GM19463 (cell line): Measurements from ENCODE around the gene DENND6A.
"Not testable (repeated sequence)": the region's sequence is repeated elsewhere in the genome, so short reads cannot be mapped to it uniquely, and the experiment has no call there.

ENCODE experiments used
- ATAC-seq: cut with Tn5 transposase; IDR thresholded peaks from one replicate; pipeline ENCODE4 v1.9.1; 2021; ENCODE audit warnings: mild to moderate bottlenecking, moderate library complexity; ENCODE audit not compliant: unreplicated experiment

Gene DENND6A

DNA sequence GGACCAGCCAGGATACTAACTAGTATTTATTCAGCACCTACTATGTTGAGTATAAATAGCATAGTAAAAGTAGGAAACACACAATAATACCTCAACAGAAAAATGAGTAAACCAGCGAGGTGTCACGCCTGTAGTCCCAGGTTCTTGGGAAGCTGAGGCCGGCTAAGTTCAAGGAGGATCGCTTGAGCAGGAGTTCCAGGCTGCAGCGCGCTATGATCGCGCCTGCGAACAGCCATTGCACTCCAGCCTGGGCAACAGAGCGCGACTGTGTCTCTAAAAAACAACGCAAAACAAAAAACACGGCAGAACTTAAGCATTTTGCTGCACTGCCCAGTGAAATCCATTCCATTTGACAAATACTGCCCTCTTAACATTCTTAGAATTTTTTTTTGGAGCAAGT lies 1.3 kb upstream of the DENND6A start:
- no peak for ATAC-seq

DNA sequence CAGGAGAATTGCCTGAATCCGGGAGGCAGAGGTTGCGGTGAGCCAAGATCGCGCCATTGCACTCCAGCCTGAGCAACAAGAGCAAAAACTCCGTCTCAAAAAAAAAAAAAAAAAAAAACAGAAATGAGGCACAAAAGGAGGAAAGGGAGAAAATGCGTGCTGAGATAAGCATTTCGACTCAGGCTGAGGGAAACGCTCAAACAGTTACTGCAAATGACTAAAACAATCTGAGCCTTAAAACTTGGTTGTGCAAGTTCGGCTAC lies 813 bp downstream of the DENND6A start:
- ATAC-seq = not testable (repeated sequence)

DNA sequence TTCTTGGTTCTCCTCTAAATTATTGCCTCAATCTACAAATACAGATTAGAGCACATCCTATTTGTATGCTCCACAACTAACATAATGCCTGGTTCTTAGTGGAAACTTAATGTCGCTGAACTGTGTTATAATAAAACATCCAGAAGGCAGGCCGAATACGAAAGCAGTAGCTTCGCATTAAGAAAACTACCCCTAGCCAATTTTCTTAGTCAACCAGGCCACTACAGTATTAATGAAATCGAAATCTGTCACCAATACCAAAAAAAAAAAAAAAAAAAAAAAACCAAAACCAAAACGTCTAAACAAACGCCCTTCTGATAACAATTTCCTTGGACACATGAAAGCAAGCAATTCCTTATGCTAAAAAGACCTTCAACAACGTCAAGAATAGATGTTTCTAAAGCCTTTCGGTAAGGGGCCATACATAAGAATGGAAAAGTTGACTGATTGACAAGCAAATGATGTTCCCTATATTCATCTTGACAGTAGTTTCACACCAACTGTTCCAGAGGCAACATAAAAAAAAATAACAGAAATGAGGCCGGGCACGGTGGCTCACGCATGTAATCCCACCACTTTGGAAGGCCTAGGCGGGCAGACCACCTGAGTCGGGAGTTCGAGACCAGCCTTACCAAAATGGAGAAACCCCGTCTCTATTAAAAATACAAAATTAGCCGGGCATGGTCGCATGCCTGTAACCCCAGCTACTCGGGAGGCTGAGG lies 1.3 kb downstream of the DENND6A start:
- no peak for ATAC-seq

DNA sequence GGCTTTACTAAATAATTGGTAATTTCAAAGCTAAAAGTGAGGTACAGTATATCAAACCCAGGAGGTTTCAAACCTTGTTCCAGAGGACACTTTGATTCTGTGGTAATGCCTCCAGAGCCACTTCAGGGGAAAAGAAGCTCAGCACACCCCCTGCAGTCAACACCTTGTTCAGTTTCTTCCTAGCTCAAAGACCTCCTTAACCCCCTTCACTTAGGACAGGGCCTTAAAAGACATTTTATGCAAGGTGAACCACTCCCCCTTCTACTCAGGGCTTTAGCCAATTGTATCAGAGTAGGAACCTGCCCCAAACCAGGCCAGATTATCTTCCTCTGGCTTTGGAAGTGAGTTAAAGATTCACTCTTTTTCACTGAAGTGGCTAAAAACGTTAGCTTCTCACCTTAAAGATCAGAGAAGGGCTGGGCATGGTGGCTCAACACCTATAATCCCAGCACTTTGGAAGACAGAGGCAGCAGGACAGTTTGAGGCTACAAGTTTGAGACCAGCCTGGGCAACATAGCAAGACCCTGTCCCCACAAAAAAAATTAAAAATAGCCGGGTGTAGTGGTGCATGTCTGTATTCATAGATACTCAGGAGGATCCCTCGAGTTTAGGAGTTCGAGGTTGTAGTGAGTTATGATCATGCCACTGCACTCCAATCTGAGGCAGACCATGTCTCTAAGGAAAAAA lies 3.4 kb downstream of the DENND6A start:
- ATAC-seq = no peak

DNA sequence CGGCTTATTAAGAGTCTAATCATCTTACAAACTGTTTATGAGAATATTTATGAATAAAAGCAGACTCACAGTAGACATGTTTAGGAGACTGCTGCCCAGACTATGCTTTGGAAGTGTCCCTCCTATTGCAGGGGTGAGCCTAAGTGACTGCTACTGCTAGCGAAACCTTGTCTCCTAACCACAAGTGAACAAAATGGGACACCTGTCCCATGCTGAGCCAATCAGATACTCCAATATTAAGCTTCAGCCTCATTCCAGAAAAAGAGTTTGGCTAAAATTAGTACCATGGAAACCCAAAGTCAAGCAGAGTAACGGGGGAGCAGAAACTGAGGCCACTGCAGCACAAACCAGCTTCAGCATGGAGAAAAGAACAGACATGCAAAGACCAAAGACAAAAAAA lies 4.6 kb downstream of the DENND6A start:
- no peak for ATAC-seq

DNA sequence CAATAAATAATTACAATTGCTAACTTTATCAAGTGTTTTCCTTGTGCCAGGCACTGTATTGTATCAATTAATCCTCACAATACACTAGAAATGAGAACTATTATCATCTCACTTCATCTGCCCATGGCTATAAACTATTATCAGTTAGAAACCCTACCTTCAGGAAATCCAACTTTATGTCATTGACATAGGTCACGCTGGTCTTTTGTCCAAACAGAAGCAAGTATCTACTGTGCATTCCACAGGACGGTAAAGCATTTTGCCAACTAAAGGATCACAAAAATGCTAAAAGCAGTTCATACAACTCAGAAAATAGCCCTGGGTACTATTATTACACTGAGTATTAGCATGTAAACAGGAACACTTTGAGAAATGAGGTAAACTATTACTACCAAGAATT lies 9.6 kb downstream of the DENND6A start:
- no peak for ATAC-seq

DNA sequence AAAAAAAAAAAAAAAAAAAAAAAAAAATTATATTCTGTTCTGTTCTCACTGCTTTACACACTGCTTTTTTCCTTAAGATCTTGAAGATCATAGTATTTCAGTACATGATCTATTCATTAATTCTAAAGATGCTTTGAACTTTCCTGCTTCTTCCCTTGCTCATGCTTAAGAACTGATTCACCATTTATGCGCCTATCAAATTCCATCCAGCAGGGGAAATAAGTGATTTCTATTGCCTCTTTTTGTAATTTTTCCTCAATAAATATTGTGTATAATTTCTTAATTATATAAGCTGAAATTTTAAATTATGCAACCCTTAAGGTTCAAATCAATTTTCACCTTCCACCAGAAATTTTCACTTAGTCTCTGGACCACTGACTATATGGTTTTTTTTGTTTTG lies 10.6 kb downstream of the DENND6A start:
- no peak for ATAC-seq

DNA sequence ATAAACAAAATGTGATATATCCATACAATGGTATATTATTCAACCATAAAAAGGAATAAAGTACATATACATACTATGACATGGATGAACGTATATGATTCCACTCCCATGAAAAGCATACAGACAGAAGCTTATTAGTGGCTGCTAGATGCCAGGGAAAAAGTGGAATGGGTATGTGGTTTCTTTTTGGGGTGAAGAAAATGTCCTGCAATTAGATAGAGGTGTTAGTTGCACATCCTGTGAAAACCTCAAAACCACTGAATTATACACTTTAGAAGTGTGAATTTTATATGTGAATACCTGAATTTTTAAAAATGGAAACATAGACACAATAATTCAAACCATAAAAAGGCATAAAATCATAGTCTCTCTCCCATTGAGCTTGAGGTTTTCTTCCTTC lies 11.2 kb downstream of the DENND6A start:
- no peak for ATAC-seq

DNA sequence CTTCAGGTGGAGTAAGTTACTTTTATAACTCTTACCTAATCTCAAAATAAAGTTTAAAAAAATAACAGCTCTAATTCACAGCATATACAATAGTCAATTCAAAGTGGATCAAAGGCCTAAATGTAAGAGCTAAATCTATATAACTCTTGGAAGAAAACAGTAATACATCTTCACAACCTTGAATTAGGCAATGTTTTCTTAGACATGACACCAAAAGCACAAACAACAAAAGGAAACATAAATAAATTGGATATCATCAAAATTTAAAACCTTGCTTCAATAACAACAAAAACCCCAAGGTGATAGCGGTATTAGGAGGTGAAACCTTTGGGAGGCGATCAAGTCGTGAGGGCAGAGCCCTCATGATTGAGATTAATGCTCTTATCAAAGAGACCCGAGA lies 12.8 kb downstream of the DENND6A start:
- ATAC-seq = no peak

DNA sequence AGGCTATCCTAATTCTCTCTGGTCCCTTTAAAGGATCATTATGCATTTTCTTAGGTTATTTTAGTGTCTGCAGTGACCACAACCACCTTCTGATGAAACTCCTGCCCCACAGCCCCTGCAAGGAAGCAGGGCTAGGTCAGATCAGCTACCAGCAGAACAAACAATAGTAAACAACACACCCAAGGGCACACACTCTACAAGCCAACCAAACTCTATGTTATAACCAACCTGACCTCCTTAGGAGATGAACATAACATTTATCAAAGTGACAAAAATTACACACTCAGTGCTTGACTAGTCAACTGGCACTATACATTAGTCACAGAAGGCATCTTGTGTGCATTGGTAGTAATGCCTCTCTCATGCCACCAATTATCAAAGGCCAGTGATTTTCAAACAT lies 17.3 kb downstream of the DENND6A start:
- no peak for ATAC-seq

DNA sequence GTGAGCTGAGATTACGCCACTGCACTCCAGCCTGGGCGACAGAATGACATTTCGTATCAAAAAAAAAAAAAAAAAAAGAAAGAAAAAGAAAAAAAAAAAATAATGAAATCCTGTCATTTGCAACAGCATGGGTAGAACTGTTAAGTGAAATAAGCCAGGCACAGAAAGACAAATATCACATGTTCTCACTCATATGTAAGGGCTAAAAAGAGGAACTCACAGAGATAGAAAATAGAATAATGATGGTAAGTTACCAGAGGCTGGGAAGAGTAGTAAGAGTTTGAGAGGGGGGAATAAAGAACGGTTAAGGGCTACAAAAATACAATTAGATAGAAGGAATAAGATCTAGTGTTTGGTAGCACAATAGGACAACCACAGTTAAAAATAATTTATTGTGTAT lies 19.7 kb downstream of the DENND6A start:
- no peak for ATAC-seq

DNA sequence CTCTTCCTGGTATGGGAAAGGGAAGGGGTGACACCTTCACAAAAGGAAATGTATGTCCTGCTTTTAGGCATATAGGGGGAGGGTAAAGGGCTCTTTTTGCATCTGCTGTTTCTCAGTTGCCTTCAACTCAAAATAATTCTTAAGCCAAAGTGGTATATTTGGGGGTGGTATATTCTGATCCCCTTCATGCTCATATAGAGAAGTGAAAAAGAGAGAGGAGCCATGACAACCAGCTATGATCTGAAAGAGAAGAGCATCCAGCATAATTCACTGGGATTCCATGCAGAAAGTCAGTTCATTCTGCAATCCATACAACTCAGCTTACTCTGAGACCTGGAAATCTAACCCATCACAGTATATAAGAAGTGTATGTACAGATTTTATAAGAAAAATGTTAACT lies 22.3 kb downstream of the DENND6A start:
- no peak for ATAC-seq

DNA sequence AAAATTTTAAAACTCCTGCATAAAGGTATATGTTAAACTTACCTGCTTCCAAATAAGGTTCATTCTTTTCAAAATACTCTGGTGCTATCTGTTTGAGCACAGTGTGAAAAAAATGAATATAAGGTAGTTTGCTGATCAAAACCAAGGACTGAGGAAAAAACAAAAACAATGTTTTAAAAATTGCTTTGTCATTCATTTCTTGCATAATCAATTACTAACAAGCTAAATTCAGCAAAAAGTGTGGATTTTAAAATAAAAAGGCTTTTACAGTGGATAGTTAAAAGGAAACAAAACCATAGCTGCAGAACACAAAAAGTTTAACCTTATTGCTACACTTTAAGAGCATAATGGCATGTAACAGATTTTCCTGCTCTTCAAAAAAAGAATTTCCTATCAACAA lies 31.5 kb downstream of the DENND6A start:
- no peak for ATAC-seq

DNA sequence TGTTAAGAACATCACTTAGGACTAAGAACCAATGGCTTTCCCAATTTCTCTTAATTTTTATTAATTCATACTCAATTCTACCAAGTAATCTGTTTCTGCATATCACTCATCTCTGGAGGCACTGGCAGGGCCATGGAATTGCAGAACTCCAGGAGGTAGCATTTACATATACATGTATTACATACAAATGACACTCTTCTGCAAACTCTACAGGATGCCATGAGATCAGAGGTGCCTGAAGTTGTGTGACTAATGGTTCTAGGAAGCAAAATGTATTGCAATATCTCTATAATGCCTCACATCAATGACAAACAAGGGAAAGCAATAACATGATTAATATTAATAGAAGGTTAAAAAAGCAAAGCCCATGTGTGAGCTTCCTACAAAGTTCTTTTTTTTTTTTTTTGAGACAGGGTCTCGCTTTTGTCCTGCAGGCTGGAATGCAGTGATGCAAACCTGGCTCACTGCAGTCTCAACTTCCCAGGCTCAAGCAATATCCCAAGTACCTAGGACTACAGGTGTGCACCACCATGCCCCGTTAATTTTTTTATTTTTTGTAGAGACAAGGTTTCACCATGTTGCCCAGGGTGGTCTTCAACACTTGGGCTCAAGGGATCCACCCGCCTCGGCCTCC lies 33.0 kb downstream of the DENND6A start:
- ATAC-seq = no peak

DNA sequence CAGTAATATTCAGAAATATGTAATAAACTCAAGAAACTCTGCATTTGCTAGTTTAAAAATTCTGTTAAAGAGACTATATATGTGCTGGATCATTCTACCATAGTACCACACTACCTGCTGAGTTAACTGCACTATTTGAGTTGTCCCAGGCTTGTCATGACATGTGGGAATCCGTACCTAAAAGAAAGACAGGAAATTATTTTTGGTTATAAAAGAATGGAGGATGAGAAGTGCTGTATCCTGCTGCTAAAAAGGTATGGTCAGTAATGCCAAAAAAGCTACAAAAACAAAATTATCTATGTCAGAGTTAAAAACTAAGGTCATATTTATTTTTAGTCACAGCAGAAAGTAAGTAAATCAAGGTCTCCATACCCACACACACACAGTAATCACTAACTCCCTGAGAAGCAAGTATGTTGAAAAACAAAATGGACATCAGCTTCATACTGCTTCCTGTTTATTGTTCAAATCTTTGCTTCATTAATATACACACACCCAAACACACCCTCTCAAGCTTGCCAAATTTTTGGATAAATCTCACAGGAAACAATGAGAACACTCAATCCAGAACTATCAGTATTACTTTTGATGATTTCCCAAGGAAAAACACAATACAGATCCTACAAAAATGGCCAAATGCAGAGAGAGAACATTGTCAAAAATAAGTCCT lies 33.7 kb downstream of the DENND6A start:
- ATAC-seq = no peak

DNA sequence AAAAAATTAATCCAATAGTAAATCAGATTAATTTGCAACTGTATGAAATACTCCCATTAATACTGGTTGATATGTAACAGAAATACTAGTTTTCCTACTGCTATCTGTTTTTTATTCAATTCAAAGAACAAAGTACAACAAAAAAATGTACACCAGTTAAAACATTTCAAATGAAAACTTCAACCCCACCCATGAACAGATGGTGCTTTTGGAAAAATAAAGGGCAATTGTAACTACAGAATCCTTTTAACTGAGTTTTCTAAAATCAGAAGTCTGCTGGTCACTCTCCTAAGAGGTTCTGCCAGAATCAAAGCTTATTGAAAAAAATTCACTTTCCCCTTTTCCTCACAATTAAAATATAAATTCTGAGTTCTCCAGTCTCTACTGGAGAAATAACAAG lies 34.3 kb downstream of the DENND6A start:
- ATAC-seq = no peak

DNA sequence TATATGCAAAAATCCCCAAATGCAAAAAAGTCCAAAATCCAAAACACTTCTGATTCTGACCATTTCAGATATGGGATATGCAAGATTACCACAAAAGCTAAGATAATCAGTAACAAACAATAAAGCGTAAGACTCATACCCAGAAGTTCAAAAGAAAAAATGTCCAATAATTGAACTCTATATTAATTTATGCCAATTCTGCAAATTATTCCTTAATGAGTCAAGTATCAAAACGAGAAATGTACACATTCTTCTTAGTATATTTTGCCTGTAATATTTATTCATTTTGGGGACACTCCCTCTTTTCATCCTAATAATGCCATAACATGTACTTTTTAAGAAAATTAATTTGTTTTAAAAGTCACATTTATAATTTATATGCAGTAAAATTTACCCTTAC lies 37.1 kb downstream of the DENND6A start:
- no peak for ATAC-seq

DNA sequence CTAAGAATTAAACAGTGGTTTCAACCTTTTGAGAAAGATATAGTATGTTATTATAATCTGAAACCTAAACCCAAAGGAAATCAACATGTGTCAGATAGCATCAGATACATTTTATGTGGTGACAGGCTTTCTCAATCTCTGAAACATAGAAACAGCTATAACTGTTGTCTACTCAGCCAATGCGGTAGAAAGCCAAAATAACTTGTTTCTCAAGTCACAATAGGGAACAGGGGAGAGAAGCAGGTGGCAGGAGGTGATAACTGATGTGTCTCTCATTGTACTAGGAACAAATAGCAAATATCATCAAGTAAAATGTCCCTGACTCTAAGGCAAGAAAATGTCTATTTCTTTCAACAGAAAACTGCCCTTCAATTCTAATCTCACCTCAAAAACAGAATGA lies 38.6 kb downstream of the DENND6A start:
- no peak for ATAC-seq

DNA sequence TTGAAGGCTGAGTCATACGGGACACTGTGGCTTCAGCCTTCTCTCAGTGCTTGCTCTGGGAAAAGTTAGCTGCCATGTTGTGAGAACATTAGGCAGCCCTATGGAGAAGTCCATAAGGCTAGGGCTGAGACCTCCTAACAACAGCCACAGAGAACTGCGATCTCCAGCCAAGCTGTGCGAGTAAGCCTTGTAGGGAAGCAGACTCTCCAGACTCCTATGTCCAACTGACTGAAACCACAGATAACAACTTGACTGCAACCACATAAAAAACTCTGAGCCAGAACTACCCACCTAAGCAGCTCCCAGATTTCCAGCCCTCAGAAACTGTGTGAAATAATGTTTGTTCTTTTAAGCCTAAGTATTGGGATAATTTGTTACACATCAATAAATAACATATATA lies 40.7 kb downstream of the DENND6A start:
- ATAC-seq = no peak

DNA sequence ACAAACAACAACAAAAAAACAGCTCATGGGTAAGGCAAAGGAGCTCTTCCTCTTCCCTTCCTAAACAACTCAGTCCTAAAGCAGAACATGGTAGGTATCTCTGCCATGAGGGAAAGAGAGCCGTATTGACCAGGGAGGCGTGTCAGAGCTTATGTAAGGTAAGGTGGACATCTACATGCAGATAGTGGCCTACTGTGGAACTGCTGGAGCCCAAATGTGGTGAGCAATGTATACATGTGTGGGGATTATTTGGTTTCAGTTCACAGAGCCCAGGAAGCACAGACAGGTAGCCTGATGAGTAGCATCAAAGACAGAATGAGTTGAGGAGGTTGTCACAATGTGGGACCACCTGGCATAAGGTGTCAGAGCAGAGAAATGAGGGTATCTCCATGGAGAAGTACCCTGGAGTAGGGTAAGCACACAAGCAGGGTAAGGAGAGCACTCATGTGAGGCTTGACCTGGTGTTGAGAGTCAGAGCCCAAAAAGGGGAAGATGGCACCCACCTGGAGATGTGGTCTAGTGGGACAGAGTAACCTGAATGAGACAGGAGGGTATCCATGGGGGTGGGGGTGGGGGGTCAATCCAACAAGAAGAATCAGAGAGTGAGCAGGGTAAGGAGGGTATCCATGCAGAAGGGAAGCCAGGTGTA lies 45.5 kb downstream of the DENND6A start:
- ATAC-seq = no peak

DNA sequence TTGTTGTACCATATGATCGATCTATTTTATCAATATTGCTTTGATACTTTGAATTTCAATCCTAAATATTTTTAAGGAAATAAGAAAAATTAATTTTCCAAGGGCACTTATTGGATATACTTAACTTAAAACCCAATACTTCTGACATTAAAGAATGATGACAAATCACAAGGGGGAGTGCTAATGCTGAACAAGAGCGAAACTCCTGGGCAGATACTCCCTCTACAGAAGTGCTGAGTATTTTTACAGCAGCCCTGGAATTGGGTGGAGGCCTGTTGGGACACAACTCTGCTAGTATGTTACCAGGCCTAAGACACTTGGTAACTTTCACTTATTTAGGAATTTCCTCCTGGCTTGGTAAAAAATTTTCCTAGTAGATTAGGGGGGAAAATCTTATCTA lies 46.2 kb downstream of the DENND6A start:
- no peak for ATAC-seq

DNA sequence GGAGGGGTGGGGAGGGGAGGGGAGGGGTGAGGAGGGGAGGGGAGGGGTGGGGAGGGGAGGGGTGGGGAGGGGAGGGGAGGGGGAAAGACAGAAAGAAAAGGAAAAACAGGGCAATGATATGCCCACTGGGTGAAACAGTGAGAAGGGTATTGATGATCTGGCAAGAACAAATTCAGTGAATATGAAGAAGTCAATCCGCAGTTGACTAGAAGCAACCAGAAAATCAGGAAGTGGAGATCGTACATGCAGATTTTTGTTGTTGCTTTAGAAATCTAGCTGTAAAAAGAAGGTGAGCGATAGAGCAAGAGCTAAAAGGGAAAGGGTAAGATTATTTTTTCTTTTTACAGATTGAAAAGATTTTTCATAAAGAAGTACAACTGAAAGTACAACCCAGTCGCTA lies 48.1 kb downstream of the DENND6A start:
- no peak for ATAC-seq
